Measurements from ENCODE around the gene CHDH. TPM values are rescaled to one million over a fixed set of nuclear protein-coding genes. Genes with fewer than 3 reads are reported as not detected.

CHDH gene
- total and polyA plus RNA-seq, 2 donors (not counting 1 experiment from before 2014, with no cell fraction given): 0.03 to 0.37 TPM

GRCh38 chr3:53799338-53799865 is 46.8 kb downstream of the CHDH start:
- CTCF ChIA-PET: no interaction called here
- no peak for TF ChIP-seq CTCF (IDR thresholded peaks at IDR 0.05)
- no peak for TF ChIP-seq EZH2 (IDR thresholded peaks at IDR 0.05; ENCODE audit: borderline replicate concordance, insufficient read depth, low read depth, low read length, poor library complexity, severe bottlenecking)
- Histone ChIP-seq H3K9ac (ENCODE audit: low read length) (no peak overlapping the region), H3K27ac (ENCODE audit: low read length in 2 of 2) (no peak overlapping the region), H2AFZ (ENCODE audit: insufficient read depth, low read depth, low read length, poor library complexity, severe bottlenecking) (no peak overlapping the region), H4K20me1 (ENCODE audit: control insufficient read depth, insufficient read depth, low read length, poor library complexity, severe bottlenecking) (no peaks in the 10 kb centered on the region), H3K4me3 (ENCODE audit: control extremely low read depth in 1 of 5, extremely low read depth in 1 of 5, insufficient read depth in 1 of 5, low read depth in 2 of 5, low read length in 4 of 5) (no peak overlapping the region), H3K27me3 (replicated peaks in 1 of 4; ENCODE audit: control extremely low read depth in 1 of 4, control insufficient read depth in 3 of 4, insufficient read depth in 4 of 4, low read length in 3 of 4) (no peaks in the 10 kb centered on the region), H3K36me3 (replicated peaks in 1 of 2; ENCODE audit: control extremely low read depth in 1 of 2, control insufficient read depth in 1 of 2, extremely low read depth in 1 of 2, insufficient read depth in 2 of 2, low read length in 1 of 2) (no peaks in the 10 kb centered on the region), H3K4me2 (replicated peaks; ENCODE audit: low read depth, low read length, poor library complexity, severe bottlenecking) (no peak overlapping the region), H3K4me1 (ENCODE audit: control insufficient read depth in 2 of 2, insufficient read depth in 2 of 2, low read length in 2 of 2) (no peaks in the 10 kb centered on the region), H3K79me2 (ENCODE audit: control insufficient read depth, insufficient read depth, low read length) (no peaks in the 10 kb centered on the region), H3K9me3 (ENCODE audit: control extremely low read depth in 1 of 3, control insufficient read depth in 2 of 3, insufficient read depth in 1 of 3, low read length in 2 of 3) (no peaks in the 10 kb centered on the region)
- Mint-ChIP-seq H3K9me3 (ENCODE audit: insufficient read depth) (no peaks in the 10 kb centered on the region), H3K27me3 (peaks cover 4% of the 10 kb centered on the region), H3K4me1 (no peaks in the 10 kb centered on the region), H3K27ac (no peak overlapping the region), H3K4me3 (no peak overlapping the region)
- DNase-seq: no peak
- POLR2A ChIA-PET: no interaction called here
- 96% methylated on average over 11 of the region's 12 CpGs for WGBS (ENCODE audit: insufficient coverage)
- ATAC-seq (ENCODE audit: low read depth): no peak
- intact Hi-C loops (cut with micrococcal nuclease): no loop called here

- no peak for ATAC-seq (ENCODE audit: low read depth)
- Mint-ChIP-seq H3K27me3 (peaks cover 4% of the 10 kb centered on the region), H3K4me3 (no peak overlapping the region), H3K4me1 (no peaks in the 10 kb centered on the region), H3K9me3 (ENCODE audit: insufficient read depth) (no peaks in the 10 kb centered on the region), H3K27ac (no peak overlapping the region)
- Histone ChIP-seq H3K9me3 (ENCODE audit: control extremely low read depth in 1 of 3, control insufficient read depth in 2 of 3, insufficient read depth in 1 of 3, low read length in 2 of 3) (no peaks in the 10 kb centered on the region), H3K27me3 (replicated peaks in 1 of 4; ENCODE audit: control extremely low read depth in 1 of 4, control insufficient read depth in 3 of 4, insufficient read depth in 4 of 4, low read length in 3 of 4) (no peaks in the 10 kb centered on the region), H4K20me1 (ENCODE audit: control insufficient read depth, insufficient read depth, low read length, poor library complexity, severe bottlenecking) (no peaks in the 10 kb centered on the region), H3K4me1 (ENCODE audit: control insufficient read depth in 2 of 2, insufficient read depth in 2 of 2, low read length in 2 of 2) (no peaks in the 10 kb centered on the region), H3K79me2 (ENCODE audit: control insufficient read depth, insufficient read depth, low read length) (no peaks in the 10 kb centered on the region), H3K27ac (ENCODE audit: low read length in 2 of 2) (no peak overlapping the region), H3K4me2 (replicated peaks; ENCODE audit: low read depth, low read length, poor library complexity, severe bottlenecking) (no peak overlapping the region), H3K36me3 (replicated peaks in 1 of 2; ENCODE audit: control extremely low read depth in 1 of 2, control insufficient read depth in 1 of 2, extremely low read depth in 1 of 2, insufficient read depth in 2 of 2, low read length in 1 of 2) (no peaks in the 10 kb centered on the region), H3K9ac (ENCODE audit: low read length) (no peak overlapping the region), H3K4me3 (ENCODE audit: control extremely low read depth in 1 of 5, extremely low read depth in 1 of 5, insufficient read depth in 1 of 5, low read depth in 2 of 5, low read length in 4 of 5) (no peak overlapping the region), H2AFZ (ENCODE audit: insufficient read depth, low read depth, low read length, poor library complexity, severe bottlenecking) (no peak overlapping the region)
- TF ChIP-seq CTCF (IDR thresholded peaks at IDR 0.05): no peak
- TF ChIP-seq EZH2 (IDR thresholded peaks at IDR 0.05; ENCODE audit: borderline replicate concordance, insufficient read depth, low read depth, low read length, poor library complexity, severe bottlenecking): no peak
- ChIA-PET POLR2A (no interaction called here), CTCF (no interaction called here)
- intact Hi-C loops (cut with micrococcal nuclease): no loop called here
- DNase-seq: no peak
- WGBS (ENCODE audit: insufficient coverage): 100% methylated on average over 2 of the region's 8 CpGs
Measured at GRCh38 chr3:53798144-53798543, 48.1 kb downstream of the CHDH start.

All from B cell (primary cell).